GM21526 (cell line): ENCODE data around the gene GTPBP4.

ENCODE experiments used
- ATAC-seq: cut with Tn5 transposase; IDR thresholded peaks from one replicate; pipeline ENCODE4 v1.9.1; 2021; ENCODE audit warnings: moderate library complexity; ENCODE audit not compliant: unreplicated experiment, low FRiP score

Gene GTPBP4

DNA sequence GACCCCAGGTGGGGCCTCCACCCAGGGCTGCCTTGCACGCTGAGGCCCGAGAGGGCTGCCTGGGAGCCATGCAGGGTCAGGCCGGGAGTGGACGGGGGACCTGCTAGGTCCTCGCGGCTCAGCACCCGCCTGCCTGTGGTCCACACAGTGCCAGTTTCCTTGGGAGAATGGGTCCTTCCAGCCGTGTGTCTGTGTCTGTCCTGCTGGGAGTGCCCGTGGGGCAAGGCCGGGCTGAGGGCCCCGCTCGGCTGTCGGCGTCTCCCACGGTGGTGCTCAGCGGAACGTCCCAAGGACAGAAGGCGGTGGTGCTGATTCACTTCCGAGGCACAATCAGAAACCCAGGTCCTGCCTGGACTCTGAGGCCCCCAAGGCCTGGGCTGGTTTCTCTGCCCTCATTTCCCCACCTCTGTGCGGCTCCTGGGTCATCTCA lies 23.2 kb upstream of the GTPBP4 start:
- ATAC-seq = no peak

DNA sequence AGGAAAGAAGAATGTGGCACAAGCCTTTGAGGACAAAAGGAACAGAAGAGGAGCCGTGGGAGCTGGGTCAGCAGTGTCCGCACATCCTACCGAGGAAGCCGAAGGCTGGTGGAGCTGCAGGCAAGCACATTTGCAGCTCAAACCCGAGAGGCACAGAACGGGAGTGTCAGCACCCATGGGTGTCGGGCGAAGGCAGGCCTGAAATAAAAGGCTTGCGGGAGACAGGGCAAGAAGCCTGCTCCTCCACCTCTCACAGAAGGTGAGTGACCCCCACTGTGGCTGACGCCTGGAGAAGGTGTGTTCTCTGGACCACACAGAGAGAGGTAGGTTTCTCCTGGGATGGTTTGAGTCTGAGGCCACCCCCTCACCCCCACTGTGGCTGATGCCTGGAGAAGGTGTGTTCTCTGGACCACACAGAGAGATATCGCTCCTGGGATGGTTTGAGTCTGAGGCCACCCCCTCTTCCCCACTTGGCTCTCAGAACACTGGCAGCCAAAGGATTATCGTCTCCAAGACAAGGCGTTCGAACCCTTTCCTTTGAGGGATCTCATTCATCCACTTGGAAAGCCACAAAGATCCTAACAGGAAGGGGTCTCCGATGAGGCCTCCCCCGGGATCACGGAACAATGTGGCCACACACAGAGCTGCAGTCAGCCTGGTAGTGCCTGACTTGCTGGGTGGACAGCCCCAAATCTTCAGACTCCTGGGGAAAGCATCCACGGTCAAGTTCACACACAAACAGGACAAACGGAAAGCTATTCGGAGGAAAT lies 21.6 kb upstream of the GTPBP4 start:
- ATAC-seq = no peak

DNA sequence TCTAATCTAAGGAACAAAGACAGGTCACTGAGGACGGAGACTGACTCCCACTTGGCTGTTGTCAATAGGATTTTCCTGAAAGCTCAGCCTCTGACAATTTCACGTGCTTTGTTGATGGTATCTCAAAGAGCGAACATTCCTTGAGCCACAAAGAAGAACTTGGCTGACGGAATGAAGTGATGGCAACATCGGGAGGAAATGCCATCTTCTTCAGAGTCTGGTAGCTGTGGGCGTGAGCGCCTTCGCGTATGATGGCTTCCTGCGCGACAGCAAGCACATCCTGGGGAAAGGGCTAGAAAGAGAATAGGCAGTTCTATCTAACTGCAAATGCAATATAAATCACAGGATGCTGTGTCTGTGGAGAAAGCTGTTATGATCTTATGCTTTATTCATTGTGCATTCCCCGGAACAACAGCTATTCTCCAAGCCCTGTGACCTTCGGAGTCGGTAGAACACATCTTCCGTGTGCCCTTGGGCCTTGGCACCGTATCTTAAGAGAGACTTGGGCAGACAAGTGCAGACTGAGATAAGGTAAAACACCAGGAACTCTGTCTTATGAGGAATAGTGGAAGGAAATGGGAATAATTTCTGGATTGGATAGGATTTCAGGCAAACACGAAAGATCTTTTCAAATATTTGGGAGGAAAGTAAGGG lies 19.6 kb upstream of the GTPBP4 start:
- no peak for ATAC-seq

DNA sequence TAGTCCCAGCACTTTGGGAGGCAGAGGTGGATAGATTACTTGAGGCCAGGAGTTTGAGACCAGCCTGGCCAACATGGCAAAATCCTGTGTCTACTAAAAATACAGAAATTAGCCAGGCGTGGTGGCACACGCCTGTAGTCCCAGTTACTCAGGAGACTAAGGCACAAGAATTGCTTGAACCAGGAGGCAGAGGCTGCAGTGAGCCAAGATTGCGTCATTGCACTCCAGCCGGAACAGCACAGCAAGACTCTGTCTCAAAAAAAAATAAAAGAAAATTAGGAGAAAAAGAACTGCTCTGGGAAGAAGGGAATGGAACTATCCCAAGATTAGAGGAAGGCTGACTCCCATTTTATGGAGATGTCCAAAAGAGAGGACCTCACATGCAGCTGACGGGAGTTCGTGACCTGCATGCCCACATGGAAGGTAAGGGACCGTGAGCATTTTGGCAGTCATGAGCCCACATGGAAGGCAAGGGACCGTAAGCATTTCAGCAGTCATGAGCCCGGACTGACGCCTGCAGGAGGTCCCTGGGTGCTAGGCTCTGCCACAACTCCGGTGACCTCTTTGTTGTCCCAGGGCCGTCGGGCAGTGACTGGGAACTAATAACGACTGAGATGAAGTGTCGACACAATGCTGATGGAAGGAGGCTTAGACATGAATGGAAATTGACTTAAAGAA lies 18.6 kb upstream of the GTPBP4 start:
- no peak for ATAC-seq

DNA sequence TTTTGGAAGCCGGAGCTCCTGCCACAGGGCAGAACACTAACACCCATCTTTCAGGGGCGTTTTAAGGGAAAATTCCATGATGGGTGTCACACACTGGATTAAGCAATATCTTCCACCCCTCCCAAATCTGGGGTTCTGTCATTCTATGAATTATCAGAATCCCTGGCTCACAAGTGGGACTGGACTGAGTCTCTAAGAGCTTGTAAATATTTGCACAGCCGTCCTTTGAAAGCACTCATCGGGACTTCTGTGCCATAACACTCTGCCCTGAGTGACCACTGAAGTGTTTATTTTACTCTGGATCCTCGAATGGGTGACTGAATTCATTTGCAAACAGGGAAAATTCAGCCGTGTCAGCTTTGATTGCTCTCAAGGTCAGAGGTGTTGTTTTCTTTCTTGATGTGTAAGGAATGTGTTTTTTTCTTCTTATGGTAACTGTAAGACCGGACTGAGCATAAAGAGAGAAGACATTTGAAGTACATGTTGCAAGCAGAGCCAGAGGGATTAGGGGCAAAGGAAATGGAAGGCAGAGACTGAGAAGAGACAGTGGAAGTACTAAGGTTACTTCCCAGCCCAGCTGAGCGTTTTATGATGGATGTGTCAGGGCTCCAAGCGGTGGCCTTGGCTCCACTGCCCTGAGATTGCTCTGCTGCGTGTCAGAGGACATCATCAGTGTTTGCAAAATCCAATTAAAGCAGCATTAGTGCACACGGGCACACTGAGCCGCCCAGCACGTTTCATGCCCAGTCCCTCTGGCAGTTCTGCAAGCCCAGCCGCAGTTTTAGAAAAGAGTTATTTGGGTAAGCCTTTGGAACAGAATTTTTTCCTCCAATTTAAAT lies 17.7 kb upstream of the GTPBP4 start:
- no peak for ATAC-seq

DNA sequence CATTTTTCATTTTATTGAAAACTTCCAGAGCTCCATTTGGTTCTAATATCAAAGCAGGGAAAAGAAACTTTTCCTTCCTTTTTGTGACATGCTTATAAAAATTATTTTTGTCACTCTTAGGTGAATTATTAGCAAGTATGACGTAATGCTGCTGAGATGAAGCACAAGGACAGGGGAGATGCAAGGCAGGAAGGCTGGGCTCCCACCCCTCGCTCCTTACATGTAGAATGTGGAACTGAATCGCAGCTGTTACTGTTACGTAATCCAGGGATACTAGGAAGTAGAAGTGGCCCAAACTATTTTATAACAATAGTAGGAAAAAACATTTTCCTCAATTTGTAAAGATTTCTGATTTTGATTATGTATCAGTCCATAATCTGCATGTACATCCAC lies 17.1 kb upstream of the GTPBP4 start:
- no peak for ATAC-seq

DNA sequence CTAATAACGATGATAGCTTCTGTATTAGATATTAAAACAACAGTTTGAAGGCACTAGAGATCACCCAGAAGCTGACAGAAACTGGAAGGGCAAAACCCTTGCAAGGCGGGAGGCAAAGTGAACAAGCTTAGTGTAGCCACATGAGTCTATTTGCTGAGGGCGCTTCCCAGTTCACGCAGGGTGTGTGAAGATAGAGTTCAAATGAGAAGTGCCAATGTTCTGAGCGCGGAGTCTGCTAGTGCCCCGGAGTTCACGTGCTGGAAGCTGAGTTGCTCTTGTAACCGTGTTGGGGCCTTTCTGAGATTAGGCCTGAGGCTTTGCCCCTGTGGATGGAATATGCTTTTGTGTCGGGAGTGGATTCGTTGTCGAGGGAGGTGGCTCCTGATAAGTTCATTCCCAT lies 16.6 kb upstream of the GTPBP4 start:
- no peak for ATAC-seq

DNA sequence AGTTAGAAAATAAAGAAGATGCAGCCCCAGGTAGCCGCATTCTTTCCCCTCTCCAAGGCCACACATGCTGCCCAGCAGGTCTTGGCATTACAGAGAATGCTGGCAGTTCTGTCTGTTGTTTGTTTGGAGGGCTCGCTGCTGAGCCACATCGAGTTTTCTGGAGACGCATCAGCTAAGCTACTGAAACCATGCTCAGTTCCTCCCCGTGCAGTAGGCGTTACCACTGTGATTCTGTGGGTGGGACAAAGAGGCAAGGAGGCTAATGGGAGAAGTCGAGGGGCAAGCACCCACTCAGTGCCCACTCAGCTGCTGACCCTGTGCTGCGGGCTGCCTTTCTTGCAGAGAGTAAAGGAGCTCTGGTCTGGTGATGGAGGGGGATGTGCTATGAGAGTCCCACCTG lies 15.5 kb upstream of the GTPBP4 start:
- ATAC-seq = no peak

DNA sequence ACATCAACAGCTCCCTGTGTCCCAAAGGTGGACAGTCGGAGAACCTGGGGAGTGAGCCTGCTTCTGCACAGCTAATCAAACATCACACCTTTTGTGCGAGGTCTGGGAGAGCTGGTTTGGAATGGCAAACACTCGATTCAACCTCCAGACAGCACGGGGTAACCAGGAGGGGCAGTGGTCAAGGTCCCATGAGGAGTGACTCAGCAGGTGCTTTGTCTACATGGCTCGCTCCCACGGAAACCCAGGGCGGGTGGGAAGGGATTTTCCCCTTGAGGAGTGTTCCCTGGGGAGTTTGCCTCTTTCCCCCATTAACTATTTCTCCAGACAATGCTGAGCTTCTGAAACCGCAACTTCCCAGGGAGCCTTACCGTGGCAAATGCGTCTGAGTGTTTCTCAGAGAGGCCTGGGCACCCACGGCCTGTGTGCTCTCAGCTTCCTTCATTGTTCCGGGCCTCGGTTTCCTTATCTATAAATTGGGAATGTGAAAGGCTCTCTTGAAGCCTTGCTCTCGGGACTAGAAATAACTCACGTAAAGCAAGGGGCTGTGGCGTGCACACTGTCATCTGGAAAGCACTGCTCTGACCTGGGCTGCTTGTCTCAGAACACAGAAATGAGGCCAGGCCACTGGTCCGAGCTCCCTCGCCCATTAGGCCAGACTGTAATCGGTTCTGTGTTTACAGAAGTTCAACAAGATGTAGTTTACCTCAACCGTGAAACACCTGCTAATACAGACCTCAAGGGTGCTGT lies 14.0 kb upstream of the GTPBP4 start:
- ATAC-seq = no peak

DNA sequence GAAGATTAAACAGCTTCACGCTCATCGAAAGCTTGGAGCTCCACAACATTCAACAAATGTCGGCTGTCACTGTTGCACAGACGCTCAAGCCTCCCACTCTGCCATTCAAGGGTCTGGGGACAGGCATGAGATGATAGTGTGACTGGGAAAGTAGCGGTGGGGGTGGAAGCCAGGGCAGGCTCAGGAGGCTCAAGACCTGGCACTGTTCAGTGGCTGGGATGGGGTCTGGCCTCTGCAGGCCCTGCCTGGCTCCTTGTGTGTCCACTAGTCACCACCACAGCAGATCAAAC lies 13.5 kb upstream of the GTPBP4 start:
- ATAC-seq = no peak

DNA sequence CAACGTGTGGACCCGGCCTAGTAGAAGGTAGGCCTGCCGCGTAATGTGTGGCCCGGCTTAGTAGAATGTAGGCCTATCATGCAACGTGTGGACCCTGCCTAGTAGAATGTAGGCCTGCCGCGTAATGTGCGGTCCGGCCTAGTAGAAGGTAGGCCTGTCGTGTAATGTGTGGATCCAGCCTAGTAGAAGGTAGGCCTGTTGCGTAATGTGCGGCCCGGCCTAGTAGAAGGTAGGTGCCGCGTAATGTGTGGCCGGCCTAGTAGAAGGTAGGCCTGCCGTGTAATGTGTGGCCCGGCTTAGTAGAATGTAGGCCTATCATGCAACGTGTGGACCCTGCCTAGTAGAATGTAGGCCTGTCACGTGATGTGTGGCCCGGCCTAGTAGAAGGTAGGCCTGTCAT lies 11.9 kb upstream of the GTPBP4 start:
- ATAC-seq = no peak

DNA sequence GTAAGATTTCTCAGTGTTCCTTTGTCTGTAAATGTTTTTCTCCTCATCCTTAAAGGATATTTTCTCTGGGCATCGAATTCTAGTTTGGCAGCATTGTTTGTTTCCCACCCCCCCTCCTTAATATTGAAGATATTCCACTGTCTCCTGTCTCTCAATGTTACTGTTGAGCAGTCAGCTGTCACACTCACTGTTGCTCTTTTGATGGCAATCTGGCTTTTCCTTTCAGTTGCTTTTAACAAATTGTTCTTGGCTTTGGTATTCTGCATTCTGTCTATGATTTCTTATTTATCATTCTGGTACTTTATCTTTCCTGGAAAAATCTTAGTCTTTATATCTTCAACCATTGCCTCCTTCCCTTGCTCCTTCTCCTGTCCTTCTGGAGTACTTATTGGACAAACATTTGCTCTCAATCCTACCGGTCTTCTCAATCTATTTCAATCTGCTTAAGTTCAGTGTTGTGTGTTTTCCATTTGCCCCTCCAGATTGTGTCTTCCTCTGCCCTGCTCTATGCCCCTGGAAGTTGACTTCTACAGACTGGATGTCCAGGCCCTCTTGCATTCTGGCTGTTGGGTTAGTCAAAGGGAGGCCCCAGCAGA lies 9.3 kb upstream of the GTPBP4 start:
- no peak for ATAC-seq

DNA sequence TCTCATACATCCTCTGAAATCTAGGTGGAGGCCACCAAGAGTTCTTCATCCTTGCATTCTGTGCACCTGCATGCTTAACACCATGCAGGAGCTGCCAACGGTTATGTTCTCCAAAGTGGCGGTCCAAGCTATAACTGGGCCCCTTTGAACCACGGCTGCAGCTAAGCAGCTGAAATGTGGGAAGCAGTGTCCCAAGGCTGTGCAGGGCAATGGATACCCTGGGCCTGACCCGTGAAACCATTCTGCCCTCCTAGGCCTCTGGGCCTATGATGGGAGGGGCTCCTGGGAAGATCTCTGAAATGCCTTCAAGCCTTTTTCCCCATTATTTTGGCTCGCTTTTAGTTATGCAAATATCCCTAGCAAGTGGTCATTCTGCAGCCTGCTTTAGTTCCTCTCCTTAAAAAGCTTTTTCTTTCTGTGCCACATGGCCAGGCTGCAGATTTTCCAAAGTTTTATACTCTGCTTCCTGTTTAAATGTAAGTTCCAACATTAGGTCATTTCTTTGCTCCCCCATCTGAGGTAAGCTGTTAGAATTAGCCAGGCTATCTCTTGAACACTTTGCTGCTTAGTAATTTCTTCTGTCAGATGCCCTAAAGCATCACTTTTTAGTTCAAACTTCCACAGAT lies 7.7 kb upstream of the GTPBP4 start:
- ATAC-seq = no peak

DNA sequence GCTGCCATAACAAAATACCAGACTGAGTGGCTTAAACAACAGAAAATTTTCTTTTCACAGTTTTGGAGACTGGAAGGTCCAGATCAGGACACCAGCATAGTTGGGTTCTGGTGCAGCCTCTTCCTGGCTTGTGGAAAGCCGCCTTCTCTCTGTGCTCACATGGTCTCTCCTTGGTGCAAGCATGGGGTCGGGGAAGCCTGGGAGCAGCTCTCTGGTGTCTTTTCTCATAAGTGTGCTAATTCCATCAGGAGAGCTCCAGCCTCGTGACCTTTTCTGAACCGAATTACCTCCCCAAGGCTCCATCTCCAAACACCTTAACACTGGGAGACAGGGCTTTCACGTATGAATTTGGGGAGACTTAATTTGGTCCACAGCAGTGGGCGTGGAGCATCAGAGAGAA lies 4.8 kb upstream of the GTPBP4 start:
- no peak for ATAC-seq

DNA sequence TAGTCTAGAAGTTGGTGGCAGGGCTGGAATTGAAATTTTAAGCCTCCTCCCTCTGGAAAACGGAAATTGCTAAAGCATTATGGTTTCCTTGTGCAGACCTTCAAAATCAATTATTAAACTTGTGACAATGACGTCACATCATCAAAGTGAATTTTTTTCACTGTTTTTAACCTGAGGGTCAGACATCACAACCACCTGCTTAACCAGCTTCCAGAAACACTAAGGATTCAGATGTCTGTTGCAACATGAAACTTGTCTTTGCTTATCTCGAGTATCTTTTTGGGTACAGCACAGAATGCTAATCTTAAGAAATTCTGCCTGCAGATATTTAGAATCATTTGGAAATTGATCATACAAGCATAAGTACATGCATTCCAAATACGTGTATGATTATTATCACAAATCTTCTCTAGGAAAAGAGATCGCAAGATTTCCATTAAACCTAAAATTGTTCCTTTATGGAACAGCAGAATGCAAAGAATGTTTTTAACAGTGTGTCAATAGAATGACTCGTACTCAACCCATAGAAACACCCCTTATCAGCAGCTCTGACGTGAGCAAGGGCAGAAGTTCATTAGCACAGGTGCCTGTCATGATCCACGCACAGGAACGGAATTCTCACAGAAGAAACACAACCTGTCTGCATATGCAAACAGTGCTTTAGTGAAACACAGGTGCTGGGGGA lies 4.1 kb upstream of the GTPBP4 start:
- ATAC-seq = no peak

DNA sequence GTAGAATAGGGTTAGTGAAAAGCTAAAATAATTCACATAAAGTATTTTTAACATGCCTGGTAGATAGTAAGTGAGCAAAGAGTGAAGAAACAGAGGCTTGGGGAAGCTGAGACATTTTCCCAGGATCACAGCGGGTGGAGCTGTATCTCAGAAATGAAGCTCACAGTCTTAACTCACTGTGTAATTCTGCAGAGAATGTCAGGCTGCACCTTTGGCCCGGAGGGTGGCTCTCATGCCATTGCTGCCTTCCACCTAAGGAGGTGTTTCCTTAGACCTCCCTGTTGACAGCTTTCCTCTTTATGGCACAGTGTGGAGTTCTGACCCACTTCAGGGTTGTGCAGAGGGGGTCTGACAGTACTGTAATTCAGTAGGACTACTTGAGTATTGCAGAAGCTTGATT lies 2.9 kb upstream of the GTPBP4 start:
- ATAC-seq = no peak

DNA sequence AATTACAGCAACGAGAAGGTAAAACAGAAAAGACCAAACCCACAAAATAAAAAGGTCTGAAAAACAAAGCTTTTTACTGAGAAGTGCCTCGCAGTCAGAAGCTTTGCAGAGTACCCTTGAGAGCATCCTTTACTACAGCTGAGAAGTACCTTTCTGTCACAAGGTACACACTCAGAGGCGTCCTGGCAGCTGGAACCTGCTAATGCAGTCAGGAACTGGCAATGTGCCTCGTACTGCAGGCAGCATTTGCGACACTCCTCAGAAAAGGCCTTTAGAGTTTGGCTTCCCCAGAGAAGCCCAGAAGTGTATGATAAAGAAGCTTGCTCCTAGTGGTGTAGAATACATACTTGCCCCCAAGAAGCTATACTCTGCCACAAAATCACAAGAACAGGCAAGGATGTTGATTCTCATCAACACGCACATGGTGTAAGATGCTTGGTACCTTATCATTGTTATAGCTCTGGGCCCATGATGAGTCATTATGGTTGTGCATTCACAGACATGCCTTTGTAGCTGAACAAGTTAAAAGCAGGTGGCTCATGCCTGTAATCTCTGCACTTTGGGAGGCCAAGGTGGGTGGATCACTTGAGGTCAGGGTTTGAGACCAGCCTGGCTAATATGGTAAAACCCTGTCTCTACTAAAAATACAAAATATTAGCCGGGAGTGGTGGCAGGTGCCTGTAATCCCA lies 2.0 kb upstream of the GTPBP4 start:
- ATAC-seq = no peak

DNA sequence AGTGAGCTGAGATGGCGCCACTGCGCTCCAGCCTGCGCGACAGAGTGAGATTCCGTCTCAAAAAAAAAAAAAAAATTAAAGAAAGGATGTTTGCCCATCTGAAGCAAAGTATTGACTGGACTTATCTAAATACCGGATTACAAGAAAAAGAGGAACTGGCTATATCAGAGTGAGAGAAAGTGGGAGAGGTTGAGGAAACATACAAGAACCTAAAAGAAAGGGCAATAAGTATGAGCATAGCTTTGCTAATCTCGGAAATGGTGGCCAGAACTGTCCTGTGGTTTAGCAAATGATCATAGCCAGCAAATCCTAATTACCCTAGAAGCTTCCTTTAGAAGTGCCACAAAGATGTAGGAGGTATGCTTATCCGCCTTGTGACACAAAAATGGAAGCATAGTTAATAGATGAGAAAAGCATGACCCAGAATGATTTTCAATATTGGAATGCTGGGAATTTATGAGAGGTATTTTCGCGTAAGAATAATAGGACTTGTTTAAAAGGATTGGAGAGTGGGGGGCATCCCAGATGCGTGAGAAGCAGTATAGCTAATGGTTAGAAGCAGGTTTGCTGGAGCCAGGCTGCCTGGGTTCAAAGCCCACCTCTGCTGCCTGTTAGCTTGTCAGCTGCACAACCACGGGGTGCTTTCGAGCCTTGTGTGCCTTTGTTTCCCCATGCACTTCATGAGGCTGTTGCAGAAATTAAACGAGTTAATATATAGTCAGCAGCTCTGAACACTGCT lies 1.2 kb upstream of the GTPBP4 start:
- ATAC-seq = no peak
